GM10248 (cell line): ENCODE measurements around the gene WNK2.

Experiments used
- CTCF ChIA-PET: fragments of 300-600 bp; sonication (Branson Sonifier 250); formaldehyde crosslinking; extraction: SDS; loops from one replicate; lab custom pipeline; 2021; ENCODE audit warnings: antibody characterized with exemption; lab: Yijun Ruan, JAX
- POLR2A ChIA-PET: fragments of 350-650 bp; sonication (Branson Sonifier 250); formaldehyde crosslinking; extraction: SDS; loops from one replicate; lab custom pipeline; 2020; ENCODE audit warnings: antibody characterized with exemption; lab: Yijun Ruan, JAX
- DNase-seq: peaks from one replicate; pipeline ENCODE4 v3.0.0; 2012; ENCODE audit errors: extremely low spot score
- TF ChIP-seq, protein P1 (sequence below): IDR thresholded peaks from 2 replicates; pipeline ENCODE4 v1.5.1; 2012; ENCODE audit warnings: mild to moderate bottlenecking, low read depth; ENCODE audit errors: extremely low read depth, missing control alignments, control extremely low read depth

Gene WNK2

DNA sequence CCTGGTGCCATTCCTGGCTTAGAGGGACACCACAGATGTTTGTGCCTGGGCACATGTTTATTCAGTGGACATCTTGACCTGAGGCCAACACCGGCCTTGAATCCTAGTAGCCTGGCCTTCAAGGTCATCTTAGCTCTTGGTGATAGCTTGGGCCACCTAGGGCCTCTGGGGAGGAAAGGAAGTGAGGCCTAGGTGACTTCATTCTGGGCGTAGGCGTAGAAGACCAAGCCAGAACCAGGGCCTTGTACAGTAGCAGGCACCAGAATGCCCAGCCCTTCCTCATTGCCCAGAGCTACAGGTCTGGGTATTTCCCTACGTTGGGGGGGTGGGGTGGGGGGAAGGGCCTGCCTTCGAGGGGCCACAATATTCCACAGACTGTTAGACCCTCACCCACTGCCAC is 33.8 kb downstream of the WNK2 start:
- TF ChIP-seq, protein P1, sequence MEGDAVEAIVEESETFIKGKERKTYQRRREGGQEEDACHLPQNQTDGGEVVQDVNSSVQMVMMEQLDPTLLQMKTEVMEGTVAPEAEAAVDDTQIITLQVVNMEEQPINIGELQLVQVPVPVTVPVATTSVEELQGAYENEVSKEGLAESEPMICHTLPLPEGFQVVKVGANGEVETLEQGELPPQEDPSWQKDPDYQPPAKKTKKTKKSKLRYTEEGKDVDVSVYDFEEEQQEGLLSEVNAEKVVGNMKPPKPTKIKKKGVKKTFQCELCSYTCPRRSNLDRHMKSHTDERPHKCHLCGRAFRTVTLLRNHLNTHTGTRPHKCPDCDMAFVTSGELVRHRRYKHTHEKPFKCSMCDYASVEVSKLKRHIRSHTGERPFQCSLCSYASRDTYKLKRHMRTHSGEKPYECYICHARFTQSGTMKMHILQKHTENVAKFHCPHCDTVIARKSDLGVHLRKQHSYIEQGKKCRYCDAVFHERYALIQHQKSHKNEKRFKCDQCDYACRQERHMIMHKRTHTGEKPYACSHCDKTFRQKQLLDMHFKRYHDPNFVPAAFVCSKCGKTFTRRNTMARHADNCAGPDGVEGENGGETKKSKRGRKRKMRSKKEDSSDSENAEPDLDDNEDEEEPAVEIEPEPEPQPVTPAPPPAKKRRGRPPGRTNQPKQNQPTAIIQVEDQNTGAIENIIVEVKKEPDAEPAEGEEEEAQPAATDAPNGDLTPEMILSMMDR, result no peak
- CTCF ChIA-PET, result interaction anchor here (1.1 kb wide), 1 partner anchor 14 kb away, joined by 5 read pairs; no protein-coding TSS in a partner anchor
- DNase-seq, result no peak
- POLR2A ChIA-PET, result interaction anchor here (0.6 kb wide), 1 partner anchor 154 kb away, joined by 8 read pairs; no protein-coding TSS in a partner anchor

DNA sequence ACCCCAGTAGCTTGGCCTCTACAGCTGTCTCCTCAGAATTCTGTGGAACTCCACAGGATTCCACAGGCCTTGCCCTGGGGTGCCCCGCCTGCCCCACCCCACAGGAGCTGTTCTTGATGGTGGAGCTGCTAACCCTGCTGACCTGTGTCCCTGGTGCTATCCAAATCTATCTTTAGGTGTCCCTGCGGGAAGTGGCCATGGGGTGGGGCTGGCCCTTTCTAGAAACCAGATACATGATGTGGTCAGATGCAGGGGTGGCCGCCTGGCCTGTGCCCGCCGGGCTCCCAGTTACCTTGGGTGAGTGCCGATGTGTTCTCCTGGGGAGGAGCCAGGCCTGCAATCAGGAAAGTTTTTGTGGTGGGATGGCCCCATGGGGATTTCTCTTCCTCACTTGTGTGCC is 34.2 kb downstream of the WNK2 start:
- DNase-seq, result no peak
- TF ChIP-seq, protein P1, result no peak
- CTCF ChIA-PET, result interaction anchor here (1.1 kb wide), 1 partner anchor 13 kb away, joined by 5 read pairs; no protein-coding TSS in a partner anchor
- POLR2A ChIA-PET, result no interaction called here

DNA sequence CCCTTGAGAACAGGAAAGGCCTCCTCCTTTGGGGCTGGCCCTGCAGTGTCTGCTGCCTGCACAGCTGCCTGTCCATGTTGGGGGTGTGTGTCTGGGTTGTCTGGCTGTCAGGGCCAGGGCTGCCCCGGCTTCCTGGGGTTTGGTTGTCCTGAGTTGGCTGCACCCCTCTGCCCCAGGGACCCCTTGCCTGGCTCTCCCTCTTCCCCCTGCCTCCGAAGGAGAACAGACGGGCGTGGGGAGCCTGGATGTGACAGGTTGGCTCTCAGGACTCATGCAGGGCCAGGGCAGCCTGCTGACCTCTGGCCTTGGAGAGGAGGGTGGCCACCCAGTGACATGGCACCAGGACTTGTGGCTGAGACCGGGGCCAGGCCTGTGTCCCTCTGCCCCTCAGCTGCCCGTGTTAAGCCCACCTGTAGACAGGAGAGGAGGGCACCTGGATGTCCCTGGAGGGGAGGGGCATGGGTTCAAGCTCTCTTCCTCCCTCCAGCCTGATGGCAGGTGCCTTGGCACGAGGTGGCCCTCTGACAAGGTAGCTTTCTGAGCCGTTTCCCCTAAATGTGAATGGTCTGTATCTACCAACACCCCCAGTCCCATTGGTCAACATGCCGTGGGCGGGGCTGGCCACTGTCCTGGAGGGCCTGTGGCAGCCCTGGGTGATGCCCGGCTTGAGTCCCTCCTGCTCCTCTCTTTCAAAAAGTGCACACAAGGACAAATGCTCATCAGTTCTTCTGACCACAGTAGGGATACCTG is 34.9 kb downstream of the WNK2 start:
- TF ChIP-seq, protein P1, result no peak
- CTCF ChIA-PET, result no interaction called here
- DNase-seq, result no peak
- POLR2A ChIA-PET, result no interaction called here

DNA sequence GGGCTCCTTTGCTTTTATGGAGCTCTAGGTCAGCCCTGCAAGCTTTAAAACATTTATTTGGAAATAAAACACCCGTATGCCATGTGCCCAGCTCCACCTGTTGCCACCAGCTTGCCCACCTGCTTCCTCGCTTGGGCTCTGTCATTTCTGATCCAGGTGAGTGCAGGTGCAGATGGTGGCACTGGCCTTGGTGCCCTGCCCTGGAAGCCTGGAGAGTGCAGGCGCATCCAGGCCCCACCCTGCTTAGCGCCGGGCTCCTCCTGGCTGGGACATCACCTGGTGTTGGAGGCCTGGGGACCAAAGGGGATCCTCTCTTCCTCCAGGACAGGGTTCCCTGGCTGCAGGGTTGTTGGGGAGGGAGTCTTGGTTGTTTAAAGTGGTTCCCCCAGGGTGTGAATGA is 35.8 kb downstream of the WNK2 start:
- ChIA-PET POLR2A (no interaction called here), CTCF (no interaction called here)
- TF ChIP-seq, protein P1, result no peak
- no peak for DNase-seq

DNA sequence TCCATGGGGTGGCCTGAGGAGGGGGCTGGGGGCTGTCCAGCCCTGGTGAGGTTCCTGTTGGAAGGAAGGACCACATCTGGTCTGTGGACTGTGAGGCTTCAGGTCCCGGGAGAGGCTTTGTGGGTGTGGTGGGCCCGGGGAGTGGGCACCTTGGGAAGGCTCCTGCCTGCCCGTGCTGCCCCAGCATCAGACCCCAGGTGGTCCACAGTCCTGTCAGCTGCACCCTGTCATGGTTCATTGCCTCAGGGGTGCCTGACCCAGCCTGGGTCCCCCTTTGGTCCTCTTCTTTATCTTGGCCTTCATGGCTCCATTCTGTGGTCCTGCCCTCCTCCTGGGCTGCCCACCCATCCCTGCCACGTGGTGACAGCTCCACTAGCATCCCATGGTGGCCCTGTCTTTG is 36.7 kb downstream of the WNK2 start:
- TF ChIP-seq, protein P1, result no peak
- DNase-seq, result no peak
- POLR2A ChIA-PET, result no interaction called here
- CTCF ChIA-PET, result no interaction called here

DNA sequence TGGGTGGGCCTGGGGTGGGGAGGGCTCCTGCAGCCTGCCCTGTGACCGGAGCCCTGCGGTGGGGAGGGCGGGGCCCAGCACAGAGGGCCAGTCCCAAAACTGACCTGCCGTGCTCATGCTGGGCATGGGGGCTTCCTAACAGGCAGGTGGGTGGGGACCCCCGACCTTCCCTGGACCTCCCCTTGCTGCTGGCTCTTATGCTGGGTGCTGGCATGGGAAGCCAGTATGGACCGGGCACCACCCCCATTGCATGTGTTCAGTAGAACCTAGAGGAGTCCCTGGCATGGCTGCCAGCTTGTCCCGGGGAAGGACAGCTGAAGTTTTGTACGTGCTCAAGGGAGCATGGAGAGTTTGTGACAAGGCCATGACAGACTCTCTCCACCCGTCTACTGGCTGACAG is 37.1 kb downstream of the WNK2 start:
- DNase-seq, result no peak
- ChIA-PET CTCF (no interaction called here), POLR2A (no interaction called here)
- TF ChIP-seq, protein P1, result no peak

DNA sequence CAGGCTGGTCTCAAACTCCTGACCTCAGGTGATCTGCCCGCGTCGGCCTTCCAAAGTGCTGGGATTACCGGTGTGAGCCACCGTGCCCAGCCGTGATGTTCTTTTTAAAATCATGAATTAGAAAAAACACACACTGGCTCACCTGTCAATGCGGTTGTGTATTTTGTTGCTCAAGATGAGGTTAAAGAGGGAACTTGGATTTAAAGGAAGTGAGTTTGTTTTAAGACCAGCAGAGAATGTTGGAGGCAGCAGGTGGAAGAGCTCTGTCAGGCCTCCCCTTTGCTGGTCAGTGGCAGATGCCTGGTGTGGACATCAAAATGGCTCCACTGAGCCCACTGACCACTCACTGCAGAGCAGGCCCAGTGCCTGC is 38.9 kb downstream of the WNK2 start:
- DNase-seq, result no peak
- ChIA-PET POLR2A (no interaction called here), CTCF (interaction anchor here (2.0 kb wide), 1 partner anchor 10 kb away, joined by 5 read pairs; no protein-coding TSS in a partner anchor)
- TF ChIP-seq, protein P1, result no peak
